ENCODE measurements around the gene TBCD. TPM values are rescaled to one million over a fixed set of nuclear protein-coding genes. Genes with fewer than 3 reads are reported as not detected.

Gene TBCD
- total RNA-seq, 1 experiment from 2014 or later, result 29.6 TPM

DNA sequence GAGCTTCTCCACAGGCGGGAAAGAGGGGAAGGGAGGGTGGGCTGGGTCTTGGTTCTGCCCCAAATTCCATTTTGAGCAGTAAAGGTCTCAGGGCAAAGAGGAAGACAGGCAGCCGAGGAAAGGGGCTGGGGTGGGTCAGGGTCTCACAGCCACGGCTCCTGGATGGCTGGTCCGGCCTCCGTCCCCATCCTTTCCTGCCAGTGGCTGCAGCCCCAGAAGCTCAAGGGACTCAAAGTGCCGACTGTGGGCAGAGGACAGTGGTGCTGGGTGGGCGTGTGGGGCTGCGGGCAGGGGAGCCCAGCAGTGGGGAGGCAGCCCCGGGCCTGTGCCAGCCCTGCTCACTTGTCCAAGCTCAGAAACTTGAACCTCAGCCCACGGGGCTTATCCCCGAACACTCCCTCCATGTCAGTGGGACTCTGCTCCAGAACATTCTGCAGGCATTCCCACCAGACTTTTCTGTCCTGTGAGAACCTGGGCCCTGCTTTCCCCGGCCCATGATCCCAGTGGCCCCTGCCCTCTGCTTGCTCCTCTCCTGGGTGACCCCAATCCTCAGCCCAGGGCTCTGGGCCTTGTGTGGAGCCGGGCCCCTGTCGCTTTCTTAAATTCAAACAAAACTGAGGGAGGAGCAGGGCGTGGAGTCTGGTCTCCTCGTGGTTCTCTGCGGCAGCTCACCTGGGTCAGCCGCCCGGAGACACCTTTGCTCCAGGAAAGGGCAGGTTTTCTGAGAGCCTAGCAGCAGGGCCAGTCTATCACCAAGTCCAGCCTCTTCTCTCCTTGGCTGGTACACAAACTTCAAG, 209.7 kb downstream of the TBCD start:
- no peak for ATAC-seq
- BruUV-seq (replicated peaks), result no TSS peak

DNA sequence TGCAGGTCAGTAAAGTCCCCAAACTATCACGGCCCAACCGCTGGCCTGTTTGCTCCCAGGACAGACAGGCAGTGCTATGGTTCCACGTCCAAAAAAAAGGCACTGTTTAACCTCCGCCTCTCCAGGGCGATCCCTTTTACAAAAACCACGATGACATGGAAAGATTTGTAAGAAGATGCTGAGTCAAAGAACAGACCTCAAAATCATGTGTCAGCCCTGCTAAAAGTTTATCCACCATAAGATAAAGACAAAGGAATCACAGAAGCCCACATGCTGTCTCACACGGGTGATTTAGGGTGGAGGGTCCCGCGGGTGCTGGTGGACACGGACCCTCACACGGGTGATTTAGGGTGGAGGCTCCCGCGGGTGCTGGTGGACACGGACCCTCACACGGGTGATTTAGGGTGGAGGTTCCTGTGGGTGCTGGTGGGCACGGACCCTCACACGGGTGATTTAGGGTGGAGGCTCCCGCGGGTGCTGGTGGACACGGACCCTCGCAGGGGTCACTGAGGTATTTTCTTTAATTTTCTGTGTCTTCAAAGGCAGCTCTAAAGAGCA, 210.4 kb downstream of the TBCD start:
- DNase-seq, result peak; percentile 17
- H4K20me1 ChIP-seq (ENCODE audit: low read length), result no peaks in the 10 kb centered on the region
- H3K4me1 ChIP-seq (ENCODE audit: insufficient read depth, low read length), result peaks cover 18% of the 10 kb centered on the region
- ChIA-PET POLR2A (ENCODE audit: unreplicated experiment) (no interaction called here), CTCF (interaction anchor here (1.0 to 1.2 kb wide), 2 partner anchors 86 to 180 kb away, joined by 3 to 4 read pairs; no protein-coding TSS in a partner anchor)
- no peaks in the 10 kb centered on the region for H3K79me2 ChIP-seq (ENCODE audit: low read length)
- no peak for TF ChIP-seq EZH2 (IDR thresholded peaks at IDR 0.05; ENCODE audit: low read length, unreplicated experiment)
- TF ChIP-seq, protein P1, sequence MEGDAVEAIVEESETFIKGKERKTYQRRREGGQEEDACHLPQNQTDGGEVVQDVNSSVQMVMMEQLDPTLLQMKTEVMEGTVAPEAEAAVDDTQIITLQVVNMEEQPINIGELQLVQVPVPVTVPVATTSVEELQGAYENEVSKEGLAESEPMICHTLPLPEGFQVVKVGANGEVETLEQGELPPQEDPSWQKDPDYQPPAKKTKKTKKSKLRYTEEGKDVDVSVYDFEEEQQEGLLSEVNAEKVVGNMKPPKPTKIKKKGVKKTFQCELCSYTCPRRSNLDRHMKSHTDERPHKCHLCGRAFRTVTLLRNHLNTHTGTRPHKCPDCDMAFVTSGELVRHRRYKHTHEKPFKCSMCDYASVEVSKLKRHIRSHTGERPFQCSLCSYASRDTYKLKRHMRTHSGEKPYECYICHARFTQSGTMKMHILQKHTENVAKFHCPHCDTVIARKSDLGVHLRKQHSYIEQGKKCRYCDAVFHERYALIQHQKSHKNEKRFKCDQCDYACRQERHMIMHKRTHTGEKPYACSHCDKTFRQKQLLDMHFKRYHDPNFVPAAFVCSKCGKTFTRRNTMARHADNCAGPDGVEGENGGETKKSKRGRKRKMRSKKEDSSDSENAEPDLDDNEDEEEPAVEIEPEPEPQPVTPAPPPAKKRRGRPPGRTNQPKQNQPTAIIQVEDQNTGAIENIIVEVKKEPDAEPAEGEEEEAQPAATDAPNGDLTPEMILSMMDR (conservative IDR thresholded peaks at IDR 0.05; ENCODE audit: low read depth, low read length), result no peak
- no peak for TF ChIP-seq EZH2phosphoT487 (IDR thresholded peaks at IDR 0.05; ENCODE audit: borderline replicate concordance, low read length)
- H3K9me3 ChIP-seq (ENCODE audit: low read length), result no peaks in the 10 kb centered on the region
- intact Hi-C loops (cut with micrococcal nuclease), result loop anchor here (2.0 kb wide), 1 partner anchor 87 kb away; no protein-coding TSS in a partner anchor
- no peak overlapping the region for H2AFZ ChIP-seq (ENCODE audit: low read length)
- no peaks in the 10 kb centered on the region for H3K27me3 ChIP-seq (ENCODE audit: low read length)
- H3K9ac ChIP-seq (ENCODE audit: low read length), result 0 out of 2 replicates have a peak overlapping the region, but pooled peaks have one; percentile 37
- no peaks in the 10 kb centered on the region for H3F3A ChIP-seq (ENCODE audit: low read length, unreplicated experiment)
- BruUV-seq (replicated peaks), result no TSS peak
- no peaks in the 10 kb centered on the region for H3K9me2 ChIP-seq (replicated peaks; ENCODE audit: low read length)
- no peak overlapping the region for H3K4me2 ChIP-seq (ENCODE audit: low read length)
- no peak for ATAC-seq
- peak overlapping the region; percentile 60 for H3K27ac ChIP-seq (ENCODE audit: low read length)
- H3K36me3 ChIP-seq (ENCODE audit: low read depth, low read length), result no peaks in the 10 kb centered on the region
- H3K4me3 ChIP-seq (ENCODE audit: low read length), result no peak overlapping the region

More for the DNA sequence above, 209.7 kb downstream of the TBCD start:
- intact Hi-C loops (cut with micrococcal nuclease), result loop anchor here (2.0 kb wide), 1 partner anchor 87 kb away; no protein-coding TSS in a partner anchor
- Histone ChIP-seq H3K9me2 (replicated peaks; ENCODE audit: low read length) (no peaks in the 10 kb centered on the region), H3F3A (ENCODE audit: low read length, unreplicated experiment) (no peaks in the 10 kb centered on the region), H3K9me3 (ENCODE audit: low read length) (no peaks in the 10 kb centered on the region), H3K9ac (ENCODE audit: low read length) (no peak overlapping the region), H3K36me3 (ENCODE audit: low read depth, low read length) (no peaks in the 10 kb centered on the region), H3K4me2 (ENCODE audit: low read length) (no peak overlapping the region), H4K20me1 (ENCODE audit: low read length) (no peaks in the 10 kb centered on the region), H3K27ac (ENCODE audit: low read length) (peak overlapping the region; percentile 8; the same call in 1 of the 2 replicates), H3K4me3 (ENCODE audit: low read length) (no peak overlapping the region), H3K79me2 (ENCODE audit: low read length) (no peaks in the 10 kb centered on the region), H2AFZ (ENCODE audit: low read length) (no peak overlapping the region), H3K4me1 (ENCODE audit: insufficient read depth, low read length) (peaks cover 18% of the 10 kb centered on the region), H3K27me3 (ENCODE audit: low read length) (no peaks in the 10 kb centered on the region)
- TF ChIP-seq, protein P1 (conservative IDR thresholded peaks at IDR 0.05; ENCODE audit: low read depth, low read length), result no peak
- TF ChIP-seq EZH2phosphoT487 (IDR thresholded peaks at IDR 0.05; ENCODE audit: borderline replicate concordance, low read length) (no peak), EZH2 (IDR thresholded peaks at IDR 0.05; ENCODE audit: low read length, unreplicated experiment) (no peak)
- CTCF ChIA-PET, result no interaction called here
- DNase-seq, result no peak
- POLR2A ChIA-PET (ENCODE audit: unreplicated experiment), result no interaction called here
